ENCODE measurements around the gene MCF2L.

MCF2L gene

GRCh38 chr13:113123226-113124201 is 154.5 kb downstream of the MCF2L start:
- no peak for DNase-seq (ENCODE audit: low read depth, low spot score)

- no peak for DNase-seq (ENCODE audit: low read depth, low spot score)
These were observed 155.4 kb downstream of the MCF2L start for GRCh38 chr13:113124211-113124970.

GRCh38 chr13:113125506-113126264 is 156.7 kb downstream of the MCF2L start:
- no peak for DNase-seq (ENCODE audit: low read depth, low spot score)

DNA sequence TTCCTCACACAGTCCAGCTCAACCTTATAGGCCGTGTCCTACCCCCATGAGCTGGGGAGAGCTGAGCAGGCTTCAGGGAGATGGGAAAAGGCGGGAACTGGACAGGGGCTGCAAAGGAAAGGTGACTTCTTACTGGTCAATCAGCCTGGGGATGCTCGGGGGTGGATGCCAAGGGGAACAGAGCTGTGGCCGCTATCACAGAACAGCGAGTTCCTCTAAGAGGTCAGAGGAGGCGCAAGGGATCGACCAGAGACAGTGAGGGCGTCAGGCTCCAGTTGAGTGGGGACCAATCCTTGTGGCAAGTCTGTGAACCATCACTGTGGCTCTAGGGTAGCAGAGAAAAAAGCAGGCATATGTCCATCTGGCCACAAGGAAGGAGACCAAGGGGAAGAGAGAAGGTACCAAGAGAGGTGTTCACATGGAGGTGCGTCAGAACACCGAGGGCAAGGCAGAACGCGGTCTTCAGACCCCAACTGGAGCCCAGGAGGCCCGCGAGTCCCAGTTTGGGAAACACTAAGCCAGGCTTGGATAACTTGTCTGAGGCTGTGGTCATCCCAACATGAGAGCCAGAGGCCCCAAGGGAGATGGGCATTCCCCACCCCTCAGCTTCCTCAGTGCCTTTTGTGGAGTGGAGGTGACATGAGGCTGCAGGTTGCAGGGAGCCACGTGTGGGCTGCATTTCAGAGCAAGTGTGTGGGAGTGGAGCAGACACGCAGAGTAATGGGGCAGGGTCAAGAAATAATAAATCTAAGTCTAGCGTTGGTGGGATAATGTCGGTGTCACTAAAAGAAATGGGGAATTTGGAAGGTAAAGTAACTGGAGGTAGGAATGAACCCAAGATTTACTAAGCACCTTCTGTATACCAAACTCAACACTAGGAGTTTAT is 157.5 kb downstream of the MCF2L start:
- no peak for DNase-seq (ENCODE audit: low read depth, low spot score)

DNA sequence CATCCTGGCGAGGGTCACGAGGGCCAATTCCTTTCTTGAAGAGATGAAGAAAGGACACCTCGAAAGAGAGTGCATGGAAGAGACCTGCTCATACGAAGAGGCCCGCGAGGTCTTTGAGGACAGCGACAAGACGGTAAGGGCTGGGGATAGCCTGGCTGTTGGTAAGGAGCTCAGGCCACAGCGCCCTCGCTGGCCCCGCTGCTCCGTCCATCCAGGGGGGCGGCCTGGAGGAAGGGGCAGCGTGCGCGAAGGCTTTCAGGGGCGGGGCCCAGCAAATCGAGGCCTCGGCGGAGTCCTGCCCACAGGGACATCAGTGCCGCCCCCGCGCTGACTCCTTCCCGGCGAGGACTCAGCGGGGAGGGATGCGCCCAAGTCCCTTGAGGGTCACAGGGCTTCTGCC is 160.5 kb downstream of the MCF2L start:
- no peak for DNase-seq (ENCODE audit: low read depth, low spot score)

DNA sequence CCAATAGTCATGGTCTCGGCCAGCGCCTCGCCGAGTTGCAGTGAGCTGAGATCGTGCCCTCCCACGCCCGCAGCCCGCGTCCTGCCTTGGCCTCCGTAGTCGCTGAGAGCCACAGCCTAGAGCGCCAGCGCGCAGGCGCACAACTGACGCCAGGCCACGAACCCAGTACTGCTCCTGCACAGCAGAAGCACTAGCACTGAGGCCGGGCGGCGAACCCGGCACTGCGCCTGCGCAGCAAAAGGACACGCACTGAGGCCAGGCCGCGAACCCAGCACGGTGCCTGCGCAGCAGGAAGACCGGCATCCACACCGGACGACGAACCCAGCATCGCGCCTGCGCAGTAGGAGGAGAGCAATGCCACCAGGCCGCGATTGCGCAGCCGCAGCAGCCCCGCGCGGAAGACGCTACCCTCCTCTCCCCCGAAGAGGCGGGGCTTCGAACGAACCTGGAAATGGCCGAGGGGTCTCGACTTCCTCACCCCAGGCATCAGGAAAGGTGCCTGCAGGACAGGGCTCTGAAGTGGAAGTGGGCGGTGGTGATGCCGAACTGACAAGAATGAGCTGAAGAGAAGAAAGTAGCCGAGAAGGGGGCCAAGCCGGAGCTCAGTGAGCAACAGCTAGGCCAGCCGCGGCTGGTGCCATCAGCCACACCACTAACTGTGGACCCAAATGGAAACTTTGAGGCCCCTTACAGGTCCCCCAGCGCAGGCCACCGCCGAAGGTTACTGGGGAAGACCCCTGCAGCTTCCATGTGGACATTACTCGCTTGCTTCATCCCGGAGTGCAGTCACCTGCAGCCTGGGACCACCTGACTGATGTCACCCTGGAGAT is 161.1 kb downstream of the MCF2L start:
- DNase-seq (ENCODE audit: low read depth, low spot score) = no peak

GRCh38 chr13:113135281-113135760 is 166.3 kb downstream of the MCF2L start:
- no peak for DNase-seq (ENCODE audit: low read depth, low spot score)

GRCh38 chr13:113137691-113138298 is 168.8 kb downstream of the MCF2L start:
- no peak for DNase-seq (ENCODE audit: low read depth, low spot score)

GRCh38 chr13:113138792-113139551 is 170.0 kb downstream of the MCF2L start:
- no peak for DNase-seq (ENCODE audit: low read depth, low spot score)

GRCh38 chr13:113139577-113139976 is 170.6 kb downstream of the MCF2L start:
- no peak for DNase-seq (ENCODE audit: low read depth, low spot score)

- DNase-seq (ENCODE audit: low read depth, low spot score) = no peak
These were observed 171.9 kb downstream of the MCF2L start for GRCh38 chr13:113140677-113141600.

- no peak for DNase-seq (ENCODE audit: low read depth, low spot score)
These were observed 172.6 kb downstream of the MCF2L start for GRCh38 chr13:113141601-113141970.

- DNase-seq (ENCODE audit: low read depth, low spot score) = no peak
These were observed 173.9 kb downstream of the MCF2L start for GRCh38 chr13:113142876-113143275.

GRCh38 chr13:113143466-113144254 is 174.6 kb downstream of the MCF2L start:
- DNase-seq (ENCODE audit: low read depth, low spot score) = no peak

GRCh38 chr13:113144255-113144629 is 175.2 kb downstream of the MCF2L start:
- DNase-seq (ENCODE audit: low read depth, low spot score) = no peak

GRCh38 chr13:113145496-113145895 is 176.5 kb downstream of the MCF2L start:
- DNase-seq (ENCODE audit: low read depth, low spot score) = no peak
